ENCODE measurements around the gene NTM.

GRCh38 chr11:132039521-132039920 lies 669.1 kb downstream of the NTM start:
- TF ChIP-seq CTCF (conservative IDR thresholded peaks at IDR 0.05; ENCODE audit: low read length) (no peak), EZH2phosphoT487 (IDR thresholded peaks at IDR 0.05; ENCODE audit: borderline replicate concordance) (no peak)

Measured in Loucy (cell line).